GM04504 (cell line): ENCODE measurements around the gene LIPT1.
A peak's percentile ranks its signal among the peaks of the same experiment; 100 is the strongest.
"Not testable (repeated sequence)": the region's sequence is repeated elsewhere in the genome, so short reads cannot be mapped to it uniquely, and the experiment has no call there.

Source experiments
- DNase-seq: peaks from one replicate; pipeline ENCODE4 v3.0.0-alpha.2; 2012; ENCODE audit warnings: low read depth

LIPT1 gene

DNA sequence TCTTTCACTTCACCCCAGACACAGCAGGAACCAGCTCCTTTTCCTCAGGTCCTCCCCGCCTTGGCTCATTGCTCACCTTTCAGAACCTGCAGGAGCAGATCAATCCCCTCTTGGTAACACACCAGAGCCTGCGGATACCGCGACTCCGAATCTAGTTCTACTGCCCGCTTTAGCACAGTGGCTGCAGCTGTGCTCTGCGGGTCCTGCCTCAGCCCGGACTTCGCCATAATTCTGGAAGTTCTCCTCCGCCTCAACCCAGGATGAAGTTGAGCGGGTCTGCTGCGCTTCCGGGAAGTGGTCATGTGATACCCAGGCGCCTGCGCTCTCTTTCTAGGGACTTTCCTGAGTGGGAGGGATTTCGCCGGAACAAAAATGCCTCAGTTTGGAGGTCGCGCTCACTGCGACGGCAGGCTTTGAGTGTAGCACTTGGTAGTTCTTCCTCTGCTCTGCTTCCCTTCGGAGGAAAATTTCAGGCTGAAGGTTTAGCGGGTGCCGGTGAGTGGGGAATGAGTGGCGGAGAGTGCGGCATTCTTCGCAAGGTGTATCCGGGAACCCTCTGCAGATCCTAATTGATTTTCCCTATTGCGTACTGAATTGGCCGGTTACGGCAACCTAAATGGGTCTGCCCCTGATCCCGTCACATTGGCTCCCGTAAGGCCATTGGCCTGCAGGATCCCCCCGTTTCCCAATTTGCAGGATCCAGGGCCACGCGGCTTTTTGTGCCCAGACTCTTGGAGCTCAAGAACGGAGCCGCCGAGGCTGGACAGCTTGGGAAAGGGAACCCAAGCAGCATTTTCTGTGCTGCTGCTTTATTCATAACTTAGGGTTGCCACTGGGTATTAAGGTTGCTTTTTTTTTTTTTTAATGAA is 26.2 kb downstream of the LIPT1 start, which contains the start of the genes MITD1 and MRPL30:
TSS of gene MITD1 (minus strand) at position 304 of the 869 bp plus-strand sequence. CDS start at position 227, 77 bp downstream.
TSS of gene MRPL30 (plus strand) at position 430 of the 869 bp plus-strand sequence. CDS start 5,020 bp downstream, outside the sequence.
- peak; percentile 91 for DNase-seq

DNA sequence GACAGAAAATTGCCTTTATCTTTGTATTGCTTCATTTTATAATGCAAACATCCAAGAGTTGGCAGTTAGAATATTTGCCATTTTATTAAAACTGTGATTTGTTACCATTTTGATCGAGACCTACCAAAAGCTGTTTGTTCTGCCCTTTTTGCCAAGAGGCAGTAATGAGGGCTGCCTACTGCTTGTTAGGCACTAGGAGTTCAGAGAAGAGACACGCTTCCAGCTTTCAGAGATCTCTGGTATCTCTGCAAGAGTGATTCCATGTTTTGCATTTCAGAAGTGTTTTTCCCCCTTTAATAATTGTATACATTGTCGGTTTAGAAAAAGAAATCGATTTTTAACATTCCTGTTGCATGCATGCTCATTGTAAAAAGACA is 26.8 kb downstream of the LIPT1 start:
- no peak for DNase-seq

DNA sequence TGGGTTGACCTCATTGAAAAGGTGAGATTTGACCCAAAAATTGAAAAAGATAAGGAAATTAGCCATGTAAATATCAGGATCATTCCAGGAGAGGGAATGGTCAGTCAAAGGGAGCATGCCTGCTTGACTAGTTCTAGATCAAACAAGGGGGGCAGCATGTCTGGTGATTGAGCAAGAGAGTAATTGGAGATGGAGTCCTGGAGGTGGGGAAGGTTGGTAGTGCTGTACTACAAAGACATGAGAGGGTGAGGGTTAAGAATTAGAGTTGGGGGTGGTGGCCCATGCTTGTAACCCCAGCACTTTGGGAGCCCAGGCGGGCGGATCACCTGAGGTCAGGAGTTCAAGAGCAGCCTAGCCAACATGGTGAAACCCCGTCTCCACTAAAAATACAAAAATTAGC is 28.3 kb downstream of the LIPT1 start:
- DNase-seq, result no peak

DNA sequence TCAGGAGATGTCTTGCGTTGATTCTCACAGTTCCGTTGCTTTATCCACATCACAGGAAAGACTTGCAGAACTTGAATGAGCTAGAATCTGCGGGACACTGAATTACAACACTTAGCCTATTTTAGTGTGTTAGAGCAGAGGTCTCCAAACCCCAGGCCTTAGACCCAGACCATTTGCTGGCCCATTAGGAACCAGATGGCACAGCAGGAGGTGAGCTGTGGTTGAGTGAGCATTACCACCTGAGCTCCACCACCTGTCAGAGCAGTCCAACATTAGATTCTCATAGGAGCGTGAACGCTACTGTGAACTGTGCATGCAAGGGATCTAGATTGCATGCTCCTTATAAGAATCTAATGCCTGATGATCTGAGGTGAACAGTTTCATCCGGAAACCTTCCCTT is 30.0 kb downstream of the LIPT1 start:
- no peak for DNase-seq

DNA sequence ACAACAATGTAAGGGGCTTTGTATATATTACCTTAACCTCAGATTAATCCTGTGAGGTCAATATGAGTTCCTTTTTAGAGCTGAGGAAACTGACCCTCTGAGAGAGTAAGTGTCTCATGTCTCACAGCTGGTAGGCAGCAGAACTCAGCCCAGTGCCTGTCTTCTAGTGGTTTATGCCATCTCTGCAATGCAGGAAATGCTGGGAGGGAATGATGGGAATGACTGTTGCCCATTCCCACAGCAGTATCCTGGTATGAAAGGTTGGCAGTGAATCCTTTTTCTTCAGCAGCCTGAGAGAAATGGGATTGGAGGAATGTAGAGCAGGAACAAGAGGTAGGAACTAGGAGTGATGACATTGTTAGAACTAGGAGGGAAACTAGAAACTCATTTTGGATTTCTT is 32.2 kb downstream of the LIPT1 start:
- DNase-seq, result no peak

DNA sequence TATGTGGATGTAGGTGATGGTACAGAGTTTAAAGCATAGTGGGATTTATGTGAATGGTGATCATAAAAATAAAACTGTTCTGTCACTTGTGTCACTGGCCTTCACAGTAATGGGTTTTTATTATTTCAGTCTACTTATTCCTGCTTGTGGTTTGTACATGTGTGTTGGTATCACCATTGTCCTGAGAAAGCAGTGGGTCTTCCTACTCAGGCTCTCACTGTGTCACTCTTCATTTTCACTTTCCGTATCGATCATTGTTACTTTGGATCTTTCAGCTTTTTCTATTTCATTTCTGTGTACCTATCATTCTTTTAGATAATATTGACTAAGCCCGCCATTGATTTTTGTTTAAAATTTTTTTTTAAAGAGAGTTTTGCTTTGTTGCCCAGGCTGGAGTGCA is 33.6 kb downstream of the LIPT1 start:
- no peak for DNase-seq

DNA sequence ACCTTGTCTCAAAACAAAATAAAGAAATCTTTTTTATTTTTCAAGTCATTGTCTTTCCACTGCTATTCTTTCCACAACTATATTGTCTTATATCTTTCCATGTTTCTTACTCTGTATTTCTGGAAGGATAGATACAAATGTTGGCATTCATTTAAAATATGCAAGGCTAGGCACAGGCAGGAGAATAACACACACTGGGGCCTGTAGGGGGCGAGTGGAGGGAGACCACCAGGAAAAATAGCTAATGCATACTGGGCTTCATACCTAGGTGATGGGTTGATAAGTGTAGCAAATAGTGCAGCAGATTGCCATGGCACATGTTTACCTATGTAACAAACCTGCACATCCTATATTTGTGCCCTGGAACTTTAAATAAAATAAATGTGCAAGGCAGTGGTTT is 35.8 kb downstream of the LIPT1 start:
- no peak for DNase-seq

DNA sequence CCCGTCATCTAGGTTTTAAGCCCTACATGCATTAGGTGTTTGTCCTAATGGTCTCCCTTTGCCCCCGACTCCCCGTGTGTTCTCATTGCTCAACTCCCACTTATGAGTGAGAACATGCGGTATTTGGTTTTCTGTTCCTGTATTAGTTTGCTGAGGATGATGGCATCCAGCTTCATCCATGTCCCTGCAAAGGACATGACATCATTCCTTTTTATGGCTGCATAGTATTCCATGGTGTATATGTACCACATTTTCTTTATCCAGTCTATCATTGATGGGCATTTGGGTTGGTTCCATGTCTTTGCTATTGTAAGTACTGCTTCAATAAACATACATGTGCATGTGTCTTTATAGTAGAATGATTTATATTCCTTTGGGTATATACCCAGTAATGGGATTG is 37.6 kb downstream of the LIPT1 start:
- DNase-seq, result not testable (repeated sequence)

DNA sequence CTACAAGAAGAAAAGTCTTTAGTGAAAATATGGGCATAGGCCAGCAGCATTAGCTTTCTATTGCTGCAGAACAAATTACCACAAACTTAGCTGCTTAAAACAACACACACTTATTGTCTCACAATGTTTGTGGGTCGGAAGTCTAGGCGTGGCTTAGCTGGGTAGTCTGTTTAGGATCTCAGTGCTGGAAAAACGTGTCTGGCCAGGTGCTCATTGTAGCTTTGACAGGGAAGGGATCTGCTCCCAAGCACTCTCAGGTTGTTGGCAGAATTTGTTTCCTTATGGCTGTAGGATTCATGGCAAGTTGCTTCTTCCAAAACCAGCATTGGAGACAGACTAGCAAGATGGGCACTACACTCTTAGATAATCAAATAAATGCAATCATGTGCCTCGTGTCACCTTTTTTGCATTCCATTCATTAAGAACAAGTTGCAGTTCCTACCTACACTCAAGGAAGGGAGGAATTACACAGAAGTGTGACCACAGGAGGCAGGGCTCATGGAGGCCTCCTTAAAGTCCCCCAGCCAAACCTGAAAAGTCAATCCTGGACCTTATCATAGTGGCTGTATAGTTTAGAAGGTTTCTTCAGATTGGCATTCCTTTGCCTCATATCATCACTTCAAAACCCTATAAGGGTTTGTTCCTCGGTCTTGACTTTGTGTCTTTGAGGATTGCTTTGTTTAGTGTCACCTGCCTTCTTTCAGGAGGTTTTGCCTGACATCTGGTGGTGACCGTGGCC is 43.5 kb downstream of the LIPT1 start:
- no peak for DNase-seq

DNA sequence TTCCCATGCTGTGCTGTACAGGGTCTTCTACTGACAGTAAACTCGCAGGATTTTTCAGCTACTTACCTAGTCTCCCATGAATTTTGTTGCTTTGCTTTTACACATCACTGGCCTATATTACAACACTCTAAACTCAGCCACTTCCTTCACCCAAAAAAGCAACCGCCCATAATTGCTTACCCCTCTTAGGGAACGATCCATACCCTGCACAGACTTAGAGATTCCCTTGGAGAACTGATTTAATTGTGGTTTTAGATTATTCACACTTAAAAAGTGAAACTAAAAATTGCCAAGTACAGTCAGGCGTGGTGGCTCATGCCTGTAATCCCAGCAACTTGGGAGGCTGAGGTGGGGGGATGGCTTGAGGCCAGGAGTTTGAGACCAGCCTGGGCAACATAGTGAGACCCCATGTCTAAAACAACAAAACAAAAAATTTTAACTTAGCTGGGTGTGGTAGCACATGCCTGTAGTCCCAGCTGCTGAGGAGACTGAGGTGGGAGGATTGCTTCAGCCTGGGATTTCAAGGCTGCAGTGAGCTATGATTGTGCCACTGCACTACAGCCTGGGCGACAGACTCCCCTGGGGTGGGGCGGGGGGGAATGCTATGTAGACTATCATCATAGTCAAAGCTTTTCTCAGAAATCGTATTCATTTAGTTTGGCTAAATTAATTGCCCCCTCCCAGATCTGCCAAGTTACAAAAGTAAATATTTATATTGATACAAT is 45.5 kb downstream of the LIPT1 start:
- no peak for DNase-seq

DNA sequence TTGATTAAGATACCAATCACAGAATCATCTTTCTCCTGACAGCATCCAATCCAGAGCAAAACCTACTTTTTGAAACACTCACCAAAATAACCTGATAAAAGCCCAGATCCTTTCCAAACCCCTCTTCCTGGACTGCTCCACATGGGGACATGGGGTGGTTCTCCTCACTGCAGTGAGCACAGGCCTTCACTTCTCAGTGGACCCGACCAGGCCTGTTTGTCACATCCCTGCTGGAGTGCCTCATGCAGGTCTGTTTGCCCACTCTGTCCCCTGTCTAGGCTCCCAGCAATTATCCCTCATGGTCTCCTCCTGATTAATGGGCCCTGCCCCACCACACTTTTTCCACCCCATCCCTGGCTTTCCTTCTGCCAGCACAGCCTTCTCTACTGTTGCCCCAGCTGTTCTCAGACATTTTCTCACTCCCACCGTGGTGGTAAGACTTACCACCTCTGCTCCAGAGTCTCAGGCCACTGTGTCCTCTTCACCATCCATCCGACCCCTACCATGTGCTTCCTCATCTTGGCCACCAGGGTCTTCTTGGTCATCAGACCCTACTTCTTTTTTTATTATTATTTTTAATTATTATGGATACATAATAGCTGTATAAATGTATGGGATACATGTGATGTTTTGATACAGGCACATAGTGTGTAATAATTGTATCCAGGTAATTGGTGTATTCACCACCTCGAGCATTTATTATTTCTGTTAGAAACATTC is 47.4 kb downstream of the LIPT1 start:
- DNase-seq, result no peak

DNA sequence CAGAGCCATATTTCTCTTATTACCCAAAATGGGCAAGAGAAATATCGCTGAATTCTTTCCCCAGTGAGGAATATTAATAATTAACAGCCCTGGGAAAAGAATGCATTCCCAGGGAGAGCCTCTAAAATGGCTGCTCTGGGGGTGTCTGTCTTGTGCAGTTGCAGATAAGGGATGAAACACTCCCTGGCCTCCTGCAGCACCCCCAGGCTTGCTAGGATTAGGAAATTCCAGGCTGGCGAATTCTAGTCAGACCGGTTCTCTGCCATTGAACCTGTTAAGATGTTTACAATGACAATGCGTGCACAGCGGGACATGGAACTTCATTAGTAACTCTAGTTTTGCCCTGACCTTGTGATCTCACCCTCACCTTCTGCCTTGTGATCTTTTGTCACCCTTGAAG is 50.7 kb downstream of the LIPT1 start:
- DNase-seq, result no peak
